Activated naive CD8-positive, alpha-beta T cell treated with anti-CD3 and anti-CD28 coated beads, Interleukin-2, amount 50 U/mL, for 24 hours (primary cell): ENCODE data around the gene CAPG.
A peak's percentile ranks its signal among the peaks of the same experiment; 100 is the strongest.

ENCODE experiments used
- ATAC-seq: fragments of 150-1000 bp; cut with Tn5 transposase; one replicate; pipeline ENCODE4 v1.10.0; 2021
- DNase-seq: peaks from one replicate; pipeline ENCODE4 v3.0.0; 2021
- H3K27ac Mint-ChIP-seq: one replicate; pipeline ENCODE4 v1.8.0; 2021; ENCODE audit warnings: mild to moderate bottlenecking, mixed read lengths
- H3K27me3 Mint-ChIP-seq: one replicate; pipeline ENCODE4 v1.8.0; 2021; ENCODE audit warnings: mixed read lengths
- H3K36me3 Mint-ChIP-seq: one replicate; pipeline ENCODE4 v1.8.0; 2021; ENCODE audit warnings: low read depth, mixed read lengths
- H3K4me1 Mint-ChIP-seq: one replicate; pipeline ENCODE4 v1.8.0; 2021; ENCODE audit warnings: mixed read lengths
- H3K4me3 Mint-ChIP-seq: one replicate; pipeline ENCODE4 v1.8.0; 2021; ENCODE audit warnings: mild to moderate bottlenecking, moderate library complexity, mixed read lengths
- H3K9me3 Mint-ChIP-seq: one replicate; pipeline ENCODE4 v1.8.0; 2021; ENCODE audit warnings: mixed read lengths

Gene CAPG

DNA sequence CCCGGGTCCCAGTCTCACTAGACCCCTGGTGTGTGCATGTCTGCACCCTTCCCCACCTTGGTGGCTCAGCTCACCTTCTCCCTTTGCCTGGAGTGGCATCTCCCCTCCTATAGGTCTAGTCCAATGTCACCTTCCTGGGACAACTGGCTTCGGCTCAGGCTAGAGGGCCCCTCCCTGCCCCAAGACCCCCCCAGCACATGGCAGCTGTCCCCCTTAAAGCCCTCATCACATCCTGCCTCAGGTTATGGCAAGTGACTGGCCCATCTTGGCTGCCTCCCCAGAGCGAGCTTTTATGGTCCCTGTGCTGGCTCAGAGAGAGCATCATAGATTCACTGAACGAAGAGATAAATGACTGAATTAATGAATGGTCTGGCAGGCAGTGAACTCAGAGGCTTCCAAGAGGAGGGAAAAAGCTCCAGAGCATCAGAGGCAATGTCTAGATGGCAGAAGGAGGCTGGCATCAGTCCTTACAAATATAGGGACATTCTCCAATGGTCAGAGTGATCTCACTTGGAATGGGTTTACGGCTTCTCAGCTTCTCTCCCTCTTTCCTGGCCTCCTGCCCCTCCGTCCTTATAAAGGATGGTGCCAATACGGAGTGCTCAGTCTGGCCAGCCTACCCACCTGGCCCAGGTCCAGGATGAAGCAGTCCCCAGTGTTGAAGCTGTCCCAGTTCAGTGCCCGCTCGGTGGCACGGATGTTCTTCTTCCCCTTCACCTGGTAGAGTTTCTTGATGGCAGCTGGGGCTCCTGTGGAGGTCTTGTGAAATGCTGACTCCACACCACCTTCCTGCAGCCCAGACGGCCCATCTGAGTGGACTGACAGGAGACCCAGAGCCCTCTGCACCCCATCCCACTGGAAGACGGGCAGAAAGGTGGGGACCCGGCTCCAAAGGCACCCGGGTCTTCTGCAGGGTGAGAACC is 9.4 kb downstream of the CAPG start:
- H3K27me3 Mint-ChIP-seq = no peaks in the 10 kb centered on the region
- H3K27ac Mint-ChIP-seq = peak overlapping the region; percentile 10
- peaks cover 12% of the 10 kb centered on the region for H3K36me3 Mint-ChIP-seq
- peaks cover 19% of the 10 kb centered on the region for H3K4me1 Mint-ChIP-seq
- ATAC-seq (no peak), DNase-seq (no peak)
- no peak overlapping the region for H3K4me3 Mint-ChIP-seq
- H3K9me3 Mint-ChIP-seq = peaks cover 11% of the 10 kb centered on the region

- peak overlapping the region; percentile 10 for H3K27ac Mint-ChIP-seq
Measured at GRCh38 chr2:85400023-85400422, 10.1 kb downstream of the CAPG start.

DNA sequence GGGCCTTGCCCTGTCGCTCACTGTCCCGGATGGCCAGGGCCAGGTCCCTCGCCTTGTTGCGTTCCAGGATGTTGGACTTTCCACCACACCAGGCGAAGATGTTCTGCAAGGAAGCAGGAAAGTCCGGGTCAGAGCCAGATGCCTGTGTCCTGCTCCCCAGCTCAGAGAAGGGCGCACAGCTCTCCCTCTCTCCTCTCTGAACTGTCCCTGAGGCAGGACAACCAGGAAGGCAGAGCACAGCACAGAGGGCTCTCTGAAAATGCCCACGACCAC is 11.0 kb downstream of the CAPG start:
- H3K27me3 Mint-ChIP-seq = no peaks in the 10 kb centered on the region
- peaks cover 11% of the 10 kb centered on the region for H3K9me3 Mint-ChIP-seq
- no peak overlapping the region for H3K27ac Mint-ChIP-seq
- ATAC-seq (no peak), DNase-seq (no peak)
- H3K36me3 Mint-ChIP-seq = peaks cover 9% of the 10 kb centered on the region
- H3K4me1 Mint-ChIP-seq = peaks cover 9% of the 10 kb centered on the region
- no peak overlapping the region for H3K4me3 Mint-ChIP-seq

More at GRCh38 chr2:85400023-85400422, 10.1 kb downstream of the CAPG start:
- Mint-ChIP-seq H3K9me3 (peaks cover 11% of the 10 kb centered on the region), H3K27me3 (no peaks in the 10 kb centered on the region), H3K4me3 (no peak overlapping the region), H3K4me1 (peaks cover 11% of the 10 kb centered on the region), H3K36me3 (peaks cover 12% of the 10 kb centered on the region)
- DNase-seq (no peak), ATAC-seq (no peak)

DNA sequence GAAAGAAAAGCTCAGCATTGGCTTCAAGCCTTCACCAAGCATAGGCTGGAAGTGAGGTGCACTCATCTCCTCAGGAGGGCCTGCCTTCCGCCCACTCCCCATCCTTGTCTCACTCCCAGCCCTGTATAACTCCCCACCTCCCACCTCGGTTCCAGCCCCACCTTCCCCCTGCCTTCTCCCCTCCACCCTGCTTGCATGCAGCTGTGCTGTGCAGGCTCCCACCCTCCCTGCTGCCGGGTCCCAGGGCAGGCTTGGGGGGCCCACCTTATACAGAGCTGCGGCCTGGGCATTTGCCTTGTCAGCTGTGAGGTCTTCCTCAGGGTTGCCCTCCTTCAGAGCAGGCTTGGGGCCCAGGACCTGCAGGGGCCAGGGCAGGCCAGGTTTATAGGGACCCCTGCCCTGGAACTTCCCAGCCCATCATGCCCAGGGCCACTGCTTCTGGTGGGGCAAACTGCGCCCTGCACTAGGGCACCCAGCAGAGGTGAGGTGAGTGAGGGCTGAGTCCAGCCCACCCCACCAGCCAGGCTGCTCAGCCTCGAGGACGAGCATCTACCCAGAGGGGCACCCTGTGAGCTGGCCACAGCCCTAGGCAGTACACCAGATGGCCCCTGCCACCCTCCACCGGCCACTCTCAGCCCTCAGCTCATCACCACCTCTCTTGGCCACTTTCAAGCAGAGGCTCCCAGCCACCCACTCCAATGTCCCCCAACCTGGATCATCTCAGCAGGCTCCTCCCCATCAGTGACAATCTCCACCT is 11.6 kb downstream of the CAPG start:
- peaks cover 7% of the 10 kb centered on the region for H3K9me3 Mint-ChIP-seq
- no peaks in the 10 kb centered on the region for H3K27me3 Mint-ChIP-seq
- no peak overlapping the region for H3K4me3 Mint-ChIP-seq
- DNase-seq (no peak), ATAC-seq (no peak)
- H3K4me1 Mint-ChIP-seq = peaks cover 9% of the 10 kb centered on the region
- H3K36me3 Mint-ChIP-seq = peaks cover 7% of the 10 kb centered on the region
- no peak overlapping the region for H3K27ac Mint-ChIP-seq

GRCh38 chr2:85397925-85398331 is 12.2 kb downstream of the CAPG start:
- no peaks in the 10 kb centered on the region for H3K27me3 Mint-ChIP-seq
- H3K4me3 Mint-ChIP-seq = no peak overlapping the region
- no peak for DNase-seq
- H3K9me3 Mint-ChIP-seq = peaks cover 2% of the 10 kb centered on the region
- ATAC-seq = no peak
- H3K27ac Mint-ChIP-seq = no peak overlapping the region
- H3K4me1 Mint-ChIP-seq = peaks cover 9% of the 10 kb centered on the region
- peaks cover 4% of the 10 kb centered on the region for H3K36me3 Mint-ChIP-seq

- DNase-seq = no peak
- no peak for ATAC-seq
- H3K36me3 Mint-ChIP-seq = peaks cover 2% of the 10 kb centered on the region
- H3K4me1 Mint-ChIP-seq = peaks cover 11% of the 10 kb centered on the region
- H3K27me3 Mint-ChIP-seq = no peaks in the 10 kb centered on the region
- H3K4me3 Mint-ChIP-seq = no peak overlapping the region
- no peaks in the 10 kb centered on the region for H3K9me3 Mint-ChIP-seq
- no peak overlapping the region for H3K27ac Mint-ChIP-seq
Measured at GRCh38 chr2:85396531-85397470, 13.4 kb downstream of the CAPG start.

GRCh38 chr2:85395912-85396475 is 14.2 kb downstream of the CAPG start:
- no peaks in the 10 kb centered on the region for H3K9me3 Mint-ChIP-seq
- H3K4me1 Mint-ChIP-seq = peaks cover 13% of the 10 kb centered on the region
- H3K4me3 Mint-ChIP-seq = no peak overlapping the region
- no peaks in the 10 kb centered on the region for H3K27me3 Mint-ChIP-seq
- H3K27ac Mint-ChIP-seq = no peak overlapping the region
- H3K36me3 Mint-ChIP-seq = peaks cover 2% of the 10 kb centered on the region
- no peak for DNase-seq
- ATAC-seq = no peak

- ATAC-seq = no peak
- no peak overlapping the region for H3K27ac Mint-ChIP-seq
Measured at GRCh38 chr2:85394976-85395375, 15.2 kb downstream of the CAPG start.

GRCh38 chr2:85394261-85394681 is 15.9 kb downstream of the CAPG start:
- Mint-ChIP-seq H3K9me3 (no peaks in the 10 kb centered on the region), H3K4me3 (no peak overlapping the region), H3K36me3 (peaks cover 2% of the 10 kb centered on the region), H3K27ac (no peak overlapping the region), H3K27me3 (no peaks in the 10 kb centered on the region), H3K4me1 (peaks cover 13% of the 10 kb centered on the region)
- ATAC-seq = no peak
- no peak for DNase-seq

More at GRCh38 chr2:85394976-85395375, 15.2 kb downstream of the CAPG start:
- DNase-seq = no peak
- Mint-ChIP-seq H3K27me3 (no peaks in the 10 kb centered on the region), H3K4me1 (peaks cover 13% of the 10 kb centered on the region), H3K36me3 (peaks cover 2% of the 10 kb centered on the region), H3K4me3 (no peak overlapping the region), H3K9me3 (no peaks in the 10 kb centered on the region)

GRCh38 chr2:85393836-85394235 is 16.3 kb downstream of the CAPG start:
- DNase-seq = no peak
- Mint-ChIP-seq H3K9me3 (no peaks in the 10 kb centered on the region), H3K27me3 (no peaks in the 10 kb centered on the region), H3K27ac (no peak overlapping the region), H3K4me1 (peaks cover 13% of the 10 kb centered on the region), H3K36me3 (no peaks in the 10 kb centered on the region), H3K4me3 (no peak overlapping the region)
- ATAC-seq = no peak

DNA sequence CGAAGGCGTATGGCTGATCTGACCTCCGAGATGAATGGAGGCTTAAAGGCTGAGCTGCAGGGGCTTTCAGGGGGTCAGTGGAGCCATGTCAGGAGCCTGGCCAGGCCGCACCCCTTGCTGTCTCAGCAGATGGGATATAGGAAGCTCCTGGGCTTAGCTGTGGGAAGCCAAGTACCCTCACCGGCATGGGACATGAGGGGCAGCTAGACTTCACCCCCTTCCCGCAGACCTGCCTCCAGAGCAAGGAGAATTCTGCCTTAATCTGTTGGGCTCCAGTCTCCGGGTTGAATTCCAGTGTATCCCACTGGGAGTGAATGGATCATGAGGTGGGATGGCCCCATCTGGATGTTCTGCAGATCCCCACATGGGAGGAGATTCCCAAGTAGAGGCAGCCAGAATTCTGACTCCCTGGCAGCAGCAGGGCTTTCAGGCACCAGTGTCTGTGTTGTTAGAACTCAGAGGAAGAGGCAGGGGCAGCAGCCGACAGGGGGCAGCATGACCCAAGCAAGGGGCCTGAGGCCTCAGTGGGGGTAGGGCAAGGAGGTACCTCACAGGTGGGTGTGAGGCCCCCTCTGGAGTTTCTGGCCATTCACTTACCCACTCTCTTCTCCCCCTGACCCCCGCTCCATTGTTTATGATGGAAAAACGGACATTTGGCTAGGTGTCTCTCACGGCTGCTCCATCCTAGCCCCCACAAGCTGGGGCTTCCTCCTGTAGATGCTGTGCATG is 19.1 kb downstream of the CAPG start:
- peaks cover 6% of the 10 kb centered on the region for H3K4me1 Mint-ChIP-seq
- DNase-seq = peak; percentile 85
- H3K4me3 Mint-ChIP-seq = no peak overlapping the region
- H3K9me3 Mint-ChIP-seq = no peaks in the 10 kb centered on the region
- H3K36me3 Mint-ChIP-seq = peaks cover 5% of the 10 kb centered on the region
- H3K27ac Mint-ChIP-seq = no peak overlapping the region
- no peaks in the 10 kb centered on the region for H3K27me3 Mint-ChIP-seq
- ATAC-seq = peak; percentile 86

GRCh38 chr2:85388878-85389538 is 21.2 kb downstream of the CAPG start:
- Mint-ChIP-seq H3K36me3 (peaks cover 5% of the 10 kb centered on the region), H3K27me3 (no peaks in the 10 kb centered on the region)
- no peak for ATAC-seq

DNA sequence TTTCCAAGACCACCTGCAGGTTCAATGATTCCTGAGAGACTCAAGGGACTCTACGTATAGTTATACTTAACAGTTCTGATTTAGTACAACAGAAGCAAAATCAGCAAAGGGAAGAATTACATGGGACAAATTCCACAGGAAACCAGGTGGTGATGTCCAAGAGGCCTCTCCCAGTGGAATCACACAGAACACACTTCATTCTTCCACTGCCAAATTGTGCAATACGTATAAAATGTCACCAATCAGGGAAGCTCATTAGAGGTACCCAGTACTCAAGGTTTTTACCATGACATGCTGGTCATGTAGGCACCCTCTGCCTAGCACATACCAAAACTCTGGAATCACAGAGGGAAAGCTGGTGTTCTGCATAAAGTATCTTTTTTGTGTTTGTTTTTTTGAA is 22.4 kb downstream of the CAPG start:
- ATAC-seq = no peak
- H3K36me3 Mint-ChIP-seq = peaks cover 10% of the 10 kb centered on the region
- no peak overlapping the region for H3K27ac Mint-ChIP-seq
- H3K4me3 Mint-ChIP-seq = no peak overlapping the region
- no peaks in the 10 kb centered on the region for H3K27me3 Mint-ChIP-seq
- no peak for DNase-seq
- no peaks in the 10 kb centered on the region for H3K9me3 Mint-ChIP-seq
- peaks cover 15% of the 10 kb centered on the region for H3K4me1 Mint-ChIP-seq

More at GRCh38 chr2:85388878-85389538, 21.2 kb downstream of the CAPG start:
- no peak overlapping the region for H3K27ac Mint-ChIP-seq
- no peak for DNase-seq
- H3K9me3 Mint-ChIP-seq = no peaks in the 10 kb centered on the region
- no peak overlapping the region for H3K4me3 Mint-ChIP-seq
- peaks cover 11% of the 10 kb centered on the region for H3K4me1 Mint-ChIP-seq
